ENCODE measurements around the gene ARHGEF2. TPM values are rescaled to one million over a fixed set of nuclear protein-coding genes. Genes with fewer than 3 reads are reported as not detected.

ARHGEF2 gene
- total and polyA plus RNA-seq, 7 donors, result 25.8 to 83.9 (median 42.8) TPM

GRCh38 chr1:155925506-155925905 is 52.8 kb downstream of the ARHGEF2 start:
- Histone ChIP-seq H3K27me3 (no peaks in the 10 kb centered on the region), H3K4me1 (peaks cover 0 to 10% (median 7%) of the 10 kb centered on the region in 4 donors), H3K36me3 (peaks cover 60 to 100% (median 82%) of the 10 kb centered on the region in 4 donors), H3K9me3 (no peaks in the 10 kb centered on the region), H3K27ac (no peak overlapping the region), H3K4me3 (no peak overlapping the region)
- intact Hi-C loops (cut with DNase I), result no loop called here
- no peak for DNase-seq
- WGBS, 2 donors, result 94% methylated on average over 2 of the region's 2 CpGs
- no peak for TF ChIP-seq POLR2A (IDR thresholded peaks at IDR 0.05)
- no peak for TF ChIP-seq POLR2AphosphoS5 (IDR thresholded peaks at IDR 0.05)
- TF ChIP-seq CTCF (IDR thresholded peaks at IDR 0.05), result no peak
- no peak for TF ChIP-seq EP300 (IDR thresholded peaks at IDR 0.05)

GRCh38 chr1:155920717-155921116 is 57.6 kb downstream of the ARHGEF2 start:
- H3K36me3 ChIP-seq, result peaks cover 62 to 100% (median 92%) of the 10 kb centered on the region in 4 donors
- H3K4me1 ChIP-seq, result no peaks in the 10 kb centered on the region
- no peaks in the 10 kb centered on the region for H3K27me3 ChIP-seq
- no peak for TF ChIP-seq POLR2AphosphoS5 (IDR thresholded peaks at IDR 0.05)
- TF ChIP-seq CTCF (IDR thresholded peaks at IDR 0.05), result no peak
- TF ChIP-seq EP300 (IDR thresholded peaks at IDR 0.05), result no peak
- TF ChIP-seq POLR2A (IDR thresholded peaks at IDR 0.05), result no peak
- no peak overlapping the region for H3K27ac ChIP-seq
- no peaks in the 10 kb centered on the region for H3K9me3 ChIP-seq
- intact Hi-C loops (cut with DNase I), result no loop called here
- WGBS, 2 donors, result 86 to 89% methylated on average over 3 of the region's 3 CpGs
- DNase-seq, result no peak
- H3K4me3 ChIP-seq, result no peak overlapping the region

- TF ChIP-seq POLR2AphosphoS5 (IDR thresholded peaks at IDR 0.05), result no peak
- Histone ChIP-seq H3K36me3 (peaks cover 63 to 100% (median 92%) of the 10 kb centered on the region in 4 donors), H3K9me3 (no peaks in the 10 kb centered on the region), H3K27ac (no peak overlapping the region), H3K27me3 (no peaks in the 10 kb centered on the region), H3K4me1 (no peaks in the 10 kb centered on the region), H3K4me3 (no peak overlapping the region)
- 98% methylated on average over 2 of the region's 2 CpGs for WGBS, 2 donors
- no peak for DNase-seq
- intact Hi-C loops (cut with DNase I), result no loop called here
Observed at GRCh38 chr1:155919801-155920200, 58.5 kb downstream of the ARHGEF2 start.

- TF ChIP-seq CTCF (IDR thresholded peaks at IDR 0.05), result no peak
- TF ChIP-seq EP300 (IDR thresholded peaks at IDR 0.05), result no peak
- no peak for TF ChIP-seq POLR2AphosphoS5 (IDR thresholded peaks at IDR 0.05)
- TF ChIP-seq POLR2A (IDR thresholded peaks at IDR 0.05), result no peak
- peaks cover 58 to 100% (median 89%) of the 10 kb centered on the region in 4 donors for H3K36me3 ChIP-seq
Observed at GRCh38 chr1:155918660-155919059, 59.7 kb downstream of the ARHGEF2 start.

GRCh38 chr1:155913969-155914757 is 64.2 kb downstream of the ARHGEF2 start:
- 63 to 81% methylated on average over 6 of the region's 6 CpGs for WGBS, 2 donors
- TF ChIP-seq EP300 (IDR thresholded peaks at IDR 0.05) (no peak), POLR2AphosphoS5 (IDR thresholded peaks at IDR 0.05) (no peak), POLR2A (IDR thresholded peaks at IDR 0.05) (no peak), CTCF (IDR thresholded peaks at IDR 0.05) (no peak)
- Histone ChIP-seq H3K36me3 (peaks cover 43 to 75% (median 56%) of the 10 kb centered on the region in 4 donors), H3K4me1 (peaks cover 0 to 20% (median 17%) of the 10 kb centered on the region in 4 donors), H3K27me3 (no peaks in the 10 kb centered on the region), H3K4me3 (no peak overlapping the region), H3K27ac (peak overlapping the region in 1 of 4 donors; percentile 59), H3K9me3 (no peaks in the 10 kb centered on the region)
- DNase-seq, result no peak
- intact Hi-C loops (cut with DNase I), result no loop called here

More at GRCh38 chr1:155918660-155919059, 59.7 kb downstream of the ARHGEF2 start:
- 67 to 82% methylated on average over 3 of the region's 3 CpGs for WGBS, 2 donors
- no peak for DNase-seq
- intact Hi-C loops (cut with DNase I), result no loop called here
- Histone ChIP-seq H3K27ac (no peak overlapping the region), H3K27me3 (no peaks in the 10 kb centered on the region), H3K9me3 (no peaks in the 10 kb centered on the region), H3K4me3 (no peak overlapping the region), H3K4me1 (no peaks in the 10 kb centered on the region)
